ENCODE results near the gene SLC7A5. TPM values are rescaled to one million over a fixed set of nuclear protein-coding genes. Genes with fewer than 3 reads are reported as not detected.

Gene SLC7A5
- polyA plus RNA-seq, 2 of the 4 experiments (the other 2 are of a cell fraction), result 265 to 972 TPM

GRCh38 chr16:87842209-87842869, 27.0 kb downstream of the SLC7A5 start:
- ATAC-seq (no peak), DNase-seq (ENCODE audit: low read depth in 1 of 2, low spot score in 1 of 2) (no peak), FAIRE-seq (no peak)
- ChIA-PET POLR2A (no interaction called here), CTCF (interaction anchor here (0.7 to 30.2 kb wide), 4 partner anchors 7 to 61 kb away, joined by 3 to 417 read pairs (median 106); no protein-coding TSS in a partner anchor)
- Histone ChIP-seq H3K4me3 (no peak overlapping the region), H3K4me2 (peak overlapping the region; percentile 79), H3K27ac (peak overlapping the region; percentile 97 to 99), H3K4me1 (peaks cover 100% of the 10 kb centered on the region), H3K9me3 (no peaks in the 10 kb centered on the region)
- WGBS (ENCODE audit: missing lambda C conversion rate), result 76% methylated on average over 16 of the region's 17 CpGs
- TF ChIP-seq ZC3H11A (IDR thresholded peaks at IDR 0.05) (no peak), NR3C1 (IDR thresholded peaks at IDR 0.05) (no peak), MAFK (IDR thresholded peaks at IDR 0.05; ENCODE audit: partially characterized antibody) (peak; percentile 30), JUN (IDR thresholded peaks at IDR 0.05) (peak in 1 of 2 experiments; percentile 9; a peak in 2 of 5 replicates)

- 78% methylated on average over 18 of the region's 22 CpGs for WGBS (ENCODE audit: missing lambda C conversion rate)
Observed at GRCh38 chr16:87841340-87842208, 27.7 kb downstream of the SLC7A5 start.

GRCh38 chr16:87840271-87840978, 28.9 kb downstream of the SLC7A5 start:
- Histone ChIP-seq H3K27ac (peak overlapping the region; percentile 97 to 99), H3K9me3 (no peaks in the 10 kb centered on the region), H3K4me1 (peaks cover 100% of the 10 kb centered on the region), H3K4me3 (0 out of 3 replicates have a peak overlapping the region, but pooled peaks have one; percentile 13), H3K4me2 (peak overlapping the region; percentile 79)
- ATAC-seq (no peak), DNase-seq (ENCODE audit: low read depth in 1 of 2, low spot score in 1 of 2) (no peak), FAIRE-seq (no peak)
- ChIA-PET CTCF (interaction anchor here (1.1 to 30.2 kb wide), 6 partner anchors 9 to 204 kb away, joined by 3 to 417 read pairs (median 10); no protein-coding TSS in a partner anchor), POLR2A (interaction anchor here (1.1 kb wide), 1 partner anchor 11 kb away, joined by 3 read pairs; no protein-coding TSS in a partner anchor)
- peak in 1 of 2 experiments; percentile 38; a peak in 4 of 5 replicates for TF ChIP-seq JUN (IDR thresholded peaks at IDR 0.05)
- TF ChIP-seq MAX (IDR thresholded peaks at IDR 0.05), result 0 out of 2 replicates have a peak, but pooled peaks have one; percentile 6
- TF ChIP-seq CEBPB (IDR thresholded peaks at IDR 0.05), result no peak
- WGBS (ENCODE audit: missing lambda C conversion rate), result 76% methylated on average over 27 of the region's 29 CpGs

More at GRCh38 chr16:87841340-87842208, 27.7 kb downstream of the SLC7A5 start:
- peak overlapping the region; percentile 79 for H3K4me2 ChIP-seq
- H3K9me3 ChIP-seq, result no peaks in the 10 kb centered on the region
- no peak for ATAC-seq
- TF ChIP-seq TP53 (CRISPR knock-in tag; IDR thresholded peaks at IDR 0.05), result 0 out of 2 replicates have a peak, but pooled peaks have one; percentile 4
- no peak for TF ChIP-seq ZC3H11A (IDR thresholded peaks at IDR 0.05)
- TF ChIP-seq JUN (IDR thresholded peaks at IDR 0.05), result peak in 1 of 2 experiments; percentile 8; a peak in 1 of 5 replicates
- H3K4me3 ChIP-seq, result no peak overlapping the region
- ChIA-PET CTCF (interaction anchor here (0.7 to 30.2 kb wide), 5 partner anchors 8 to 61 kb away, joined by 3 to 417 read pairs (median 18); no protein-coding TSS in a partner anchor), POLR2A (no interaction called here)
- H3K4me1 ChIP-seq, result peaks cover 100% of the 10 kb centered on the region
- no peak for DNase-seq (ENCODE audit: low read depth in 1 of 2, low spot score in 1 of 2)
- H3K27ac ChIP-seq, result peak overlapping the region; percentile 97 to 99
- no peak for FAIRE-seq

GRCh38 chr16:87839542-87840270, 29.6 kb downstream of the SLC7A5 start:
- ATAC-seq, result no peak
- POLR2A ChIA-PET, result interaction anchor here (1.1 to 1.2 kb wide), 2 partner anchors 11 to 30 kb away, joined by 3 read pairs; partner anchors contain the start of gene SLC7A5
- 0 out of 3 replicates have a peak overlapping the region, but pooled peaks have one; percentile 2 for H3K4me3 ChIP-seq
- H3K4me2 ChIP-seq, result peak overlapping the region; percentile 79
- peaks cover 100% of the 10 kb centered on the region for H3K4me1 ChIP-seq
- DNase-seq (ENCODE audit: low read depth in 1 of 2, low spot score in 1 of 2), result no peak
- H3K27ac ChIP-seq, result peak overlapping the region; percentile 97 to 99
- FAIRE-seq, result no peak
- TF ChIP-seq POLR2A (IDR thresholded peaks at IDR 0.05; ENCODE audit: low read length) (0 out of 2 replicates have a peak, but pooled peaks have one; percentile 14), MAX (IDR thresholded peaks at IDR 0.05) (0 out of 2 replicates have a peak, but pooled peaks have one; percentile 12), JUN (IDR thresholded peaks at IDR 0.05) (no peak; a peak in 3 of 5 replicates), ELK1 (IDR thresholded peaks at IDR 0.05; ENCODE audit: low read depth, low read length) (no peak), HEYL (CRISPR knock-in tag; IDR thresholded peaks at IDR 0.05) (no peak), HOXA7 (CRISPR knock-in tag; IDR thresholded peaks at IDR 0.05) (peak; percentile 11; the same call in 1 of the 2 replicates)
- CTCF ChIA-PET, result interaction anchor here (1.1 to 30.2 kb wide), 6 partner anchors 10 to 204 kb away, joined by 3 to 417 read pairs (median 12); no protein-coding TSS in a partner anchor
- no peaks in the 10 kb centered on the region for H3K9me3 ChIP-seq
- WGBS (ENCODE audit: missing lambda C conversion rate), result 85% methylated on average over 29 of the region's 34 CpGs

Data from A549 (cell line).